Measurements from ENCODE around the gene LCLAT1. TPM values are rescaled to one million over a fixed set of nuclear protein-coding genes. Genes with fewer than 3 reads are reported as not detected.
"Not testable (repeated sequence)": the region's sequence is repeated elsewhere in the genome, so short reads cannot be mapped to it uniquely, and the experiment has no call there.

The LCLAT1 gene
- polyA plus RNA-seq, 3 donors, result 0.56 to 1.6 (median 1.2) TPM

DNA sequence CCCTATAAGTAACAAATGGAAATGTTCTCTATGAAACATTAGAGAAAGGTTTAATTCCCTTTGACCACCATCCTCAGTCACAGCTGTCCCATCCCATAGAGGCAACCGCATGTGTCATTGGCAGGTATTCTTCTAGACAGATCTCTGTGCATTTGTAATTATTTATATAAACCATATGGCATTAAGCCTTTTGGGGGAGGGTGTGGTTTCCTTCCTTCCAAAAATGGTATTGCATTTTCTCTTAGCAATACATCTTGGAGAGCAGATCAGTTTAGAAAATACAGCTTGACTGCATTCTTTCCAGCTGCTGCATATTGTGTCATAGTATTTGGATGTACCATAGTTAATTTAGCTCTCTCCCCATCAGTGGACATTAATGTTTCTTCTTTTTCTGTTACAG is 57.7 kb downstream of the LCLAT1 start:
- H3K27ac ChIP-seq (ENCODE audit: low read depth, low read length), result no peak overlapping the region
- WGBS, 3 donors, result 93 to 97% (median 97%) methylated on average over 1 of the region's 1 CpG

DNA sequence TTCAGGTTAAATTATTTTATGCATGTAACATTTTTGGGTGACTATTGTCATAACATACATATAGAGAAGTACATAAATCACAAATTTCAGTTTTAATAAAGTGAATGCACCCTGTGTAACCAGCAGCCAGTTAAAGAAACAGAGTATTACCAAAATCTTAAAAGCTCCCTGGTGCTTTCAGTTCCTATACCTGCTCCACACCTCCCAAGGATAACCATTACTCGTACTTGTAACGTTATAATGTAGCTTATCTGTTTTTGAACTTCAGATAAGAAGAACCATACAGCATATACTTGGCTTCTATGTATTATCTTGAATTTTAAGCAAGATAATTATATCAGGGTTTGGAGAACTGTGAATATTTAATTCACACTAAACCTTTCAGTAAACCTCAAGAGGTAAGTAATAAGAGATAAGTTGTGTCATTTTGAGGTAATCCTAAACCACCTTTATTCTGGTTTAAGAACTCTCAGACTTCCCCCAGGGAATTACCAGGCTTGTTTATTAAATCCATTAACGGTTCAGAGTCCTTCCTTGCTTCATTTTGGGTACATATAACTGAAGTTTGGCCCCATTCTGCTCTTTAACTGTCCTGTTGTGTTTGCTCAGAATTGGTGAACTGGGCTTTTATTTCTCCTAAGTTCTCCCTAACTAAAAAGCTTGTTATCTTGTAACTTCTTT is 58.6 kb downstream of the LCLAT1 start:
- H3K27ac ChIP-seq (ENCODE audit: low read depth, low read length), result no peak overlapping the region
- 40 to 79% (median 75%) methylated on average over 3 of the region's 3 CpGs for WGBS, 3 donors

DNA sequence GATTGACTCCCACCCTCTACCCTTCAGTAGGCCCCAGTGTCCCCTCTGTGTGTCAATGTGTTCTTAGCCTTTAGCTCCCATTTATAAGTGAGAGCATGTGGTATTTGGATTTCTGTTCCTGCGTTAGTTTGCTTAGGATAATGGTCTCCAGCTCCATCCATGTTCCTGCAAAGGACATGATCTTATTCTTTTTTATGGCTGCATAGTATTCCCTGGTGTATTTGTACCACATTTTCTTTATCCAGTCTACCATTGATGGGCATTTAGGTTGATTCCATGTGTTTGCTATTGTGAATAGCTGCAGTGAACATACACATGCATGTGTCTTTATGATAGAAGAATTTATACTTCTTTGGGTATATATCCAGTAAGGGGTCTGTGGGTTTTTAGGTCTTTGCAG is 60.4 kb downstream of the LCLAT1 start:
- not testable (repeated sequence) for H3K27ac ChIP-seq (ENCODE audit: low read depth, low read length)
- 98 to 100% (median 100%) methylated on average over 1 of the region's 1 CpG for WGBS, 3 donors

DNA sequence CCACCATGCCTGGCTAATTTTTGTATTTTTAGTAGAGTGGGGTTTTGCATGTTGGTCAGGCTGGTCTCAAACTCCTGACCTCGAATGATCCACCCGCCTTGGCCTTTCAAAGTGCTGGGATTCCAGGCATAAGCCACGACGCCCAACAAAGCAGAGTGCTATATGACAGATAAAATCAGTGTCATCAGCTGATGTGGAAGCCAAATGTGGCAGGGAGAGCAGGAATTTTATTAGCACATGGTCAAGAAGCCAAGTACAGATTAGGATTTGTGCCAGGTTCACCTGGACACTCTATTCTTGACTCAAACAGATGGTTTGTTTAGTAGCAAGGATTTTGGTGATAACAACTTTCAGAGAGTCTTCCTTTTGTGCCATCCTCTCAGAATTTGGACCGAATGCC is 62.7 kb downstream of the LCLAT1 start:
- H3K27ac ChIP-seq (ENCODE audit: low read depth, low read length), result no peak overlapping the region
- 91 to 94% (median 92%) methylated on average over 5 of the region's 5 CpGs for WGBS, 3 donors

DNA sequence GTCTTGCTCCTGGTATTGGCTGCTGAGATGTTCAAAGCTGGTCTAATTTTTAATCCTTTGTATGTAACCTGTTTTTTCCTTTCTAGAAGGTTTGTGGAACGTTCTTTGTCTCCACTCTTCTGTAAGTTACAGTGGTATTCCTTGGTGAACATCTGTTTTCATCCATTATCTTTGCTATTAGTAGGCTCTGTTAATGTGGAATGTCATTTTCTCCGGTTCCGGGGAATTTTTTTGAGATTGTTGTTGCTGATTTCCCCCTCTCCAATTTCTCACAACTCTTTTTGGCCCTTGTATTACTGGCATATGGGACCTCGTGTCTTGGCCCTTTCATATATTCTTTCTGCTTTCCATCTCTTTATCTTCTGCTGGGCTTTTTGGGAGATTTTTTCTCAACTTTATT is 63.4 kb downstream of the LCLAT1 start:
- no peak overlapping the region for H3K27ac ChIP-seq (ENCODE audit: low read depth, low read length)
- 82 to 87% (median 84%) methylated on average over 4 of the region's 4 CpGs for WGBS, 3 donors

DNA sequence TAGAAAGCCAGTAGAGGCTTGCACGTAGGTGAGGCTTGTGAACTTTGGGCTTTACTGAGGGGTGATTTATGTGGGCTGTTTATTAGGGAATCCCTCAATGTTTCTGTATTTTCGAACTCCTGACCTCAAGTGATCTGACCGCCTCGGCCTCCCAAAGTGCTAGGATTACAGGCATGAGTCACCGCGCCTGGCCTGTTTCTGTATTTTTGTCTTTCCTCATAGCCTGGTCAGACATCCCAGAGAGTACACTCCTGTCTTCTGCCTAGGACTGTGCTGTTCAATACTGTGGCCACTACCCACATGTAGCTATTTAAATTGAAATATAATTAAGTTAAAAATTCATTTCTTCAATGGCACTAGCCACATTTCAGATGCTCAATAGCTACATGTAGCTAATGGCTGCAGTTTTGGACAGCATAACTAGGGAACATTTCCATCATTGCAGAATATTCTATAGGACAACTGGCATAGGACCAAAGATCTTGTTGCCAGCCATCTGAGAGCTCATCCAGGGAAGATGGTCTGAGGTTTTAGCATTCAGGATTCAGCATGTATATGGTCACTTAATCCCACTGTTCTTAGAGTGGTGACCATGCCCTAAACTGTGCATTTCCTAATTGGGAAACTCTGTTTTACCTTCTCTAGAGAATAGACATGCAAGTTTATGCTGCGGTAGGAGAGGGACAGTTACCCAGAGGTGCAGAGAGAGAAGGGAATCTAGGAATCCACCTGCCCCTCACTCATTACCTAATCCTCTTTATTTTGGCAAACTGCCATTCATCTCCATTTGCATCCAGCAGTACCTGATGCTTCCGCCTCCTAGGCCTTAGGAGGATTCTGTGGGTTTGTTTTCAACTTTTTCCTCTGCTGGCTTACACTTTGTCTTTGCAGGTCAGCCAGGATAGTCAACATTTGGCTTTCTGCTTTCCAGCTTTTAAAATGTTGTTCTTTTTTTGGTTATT is 64.4 kb downstream of the LCLAT1 start:
- WGBS, 3 donors, result 51 to 86% (median 67%) methylated on average over 8 of the region's 8 CpGs
- no peak overlapping the region for H3K27ac ChIP-seq (ENCODE audit: low read depth, low read length)

DNA sequence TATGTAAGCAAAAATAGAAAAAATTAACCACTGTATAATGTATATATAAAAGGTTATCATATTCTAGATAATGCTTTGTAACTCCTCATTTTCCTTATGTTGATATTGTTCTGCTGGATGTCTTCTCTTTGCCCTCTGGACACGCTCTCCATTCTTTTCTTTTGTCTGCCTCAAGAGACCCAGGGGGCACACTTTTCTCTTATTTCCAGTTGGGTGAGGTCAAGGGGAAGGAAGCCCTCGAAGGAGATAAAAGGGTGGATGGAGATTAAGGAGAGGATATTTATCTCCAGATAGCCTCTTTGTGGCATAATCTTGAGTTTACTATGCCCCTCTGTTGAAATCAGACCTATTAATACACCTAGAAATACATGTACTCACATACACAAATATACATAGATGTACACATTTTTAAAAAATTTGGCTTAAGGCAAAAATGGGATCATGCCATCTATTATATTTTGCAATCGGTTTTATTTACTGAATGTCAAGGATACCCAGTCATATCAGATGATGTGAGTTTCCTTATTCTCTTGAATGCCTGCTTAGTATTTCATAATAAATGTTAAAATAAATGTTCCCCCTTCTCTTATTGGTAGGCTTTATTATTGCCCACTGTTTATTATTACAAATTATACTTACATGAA is 65.3 kb downstream of the LCLAT1 start:
- H3K27ac ChIP-seq (ENCODE audit: low read depth, low read length), result no peak overlapping the region
- WGBS, 3 donors, result 74 to 89% (median 84%) methylated on average over 3 of the region's 3 CpGs

DNA sequence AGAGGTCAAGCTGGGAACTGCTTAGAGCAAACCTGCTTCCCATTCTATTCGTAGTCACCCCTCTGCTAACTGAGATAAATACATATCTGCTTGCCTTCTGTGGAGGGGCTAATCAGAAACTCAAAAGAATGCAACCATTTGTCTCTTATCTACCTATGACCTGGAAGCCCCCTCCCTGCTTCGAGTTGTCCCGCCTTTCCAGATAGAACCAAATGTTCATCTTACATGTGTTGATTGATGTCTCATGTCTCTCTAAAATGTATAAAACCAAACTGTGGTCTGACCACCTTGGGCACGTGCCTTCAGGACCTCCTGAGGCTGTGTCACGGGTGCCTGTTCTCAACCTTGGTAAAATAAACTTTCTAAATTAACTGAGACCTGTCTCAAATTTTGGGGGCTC is 66.6 kb downstream of the LCLAT1 start:
- WGBS, 3 donors, result 72 to 88% (median 73%) methylated on average over 5 of the region's 5 CpGs
- H3K27ac ChIP-seq (ENCODE audit: low read depth, low read length), result not testable (repeated sequence)

DNA sequence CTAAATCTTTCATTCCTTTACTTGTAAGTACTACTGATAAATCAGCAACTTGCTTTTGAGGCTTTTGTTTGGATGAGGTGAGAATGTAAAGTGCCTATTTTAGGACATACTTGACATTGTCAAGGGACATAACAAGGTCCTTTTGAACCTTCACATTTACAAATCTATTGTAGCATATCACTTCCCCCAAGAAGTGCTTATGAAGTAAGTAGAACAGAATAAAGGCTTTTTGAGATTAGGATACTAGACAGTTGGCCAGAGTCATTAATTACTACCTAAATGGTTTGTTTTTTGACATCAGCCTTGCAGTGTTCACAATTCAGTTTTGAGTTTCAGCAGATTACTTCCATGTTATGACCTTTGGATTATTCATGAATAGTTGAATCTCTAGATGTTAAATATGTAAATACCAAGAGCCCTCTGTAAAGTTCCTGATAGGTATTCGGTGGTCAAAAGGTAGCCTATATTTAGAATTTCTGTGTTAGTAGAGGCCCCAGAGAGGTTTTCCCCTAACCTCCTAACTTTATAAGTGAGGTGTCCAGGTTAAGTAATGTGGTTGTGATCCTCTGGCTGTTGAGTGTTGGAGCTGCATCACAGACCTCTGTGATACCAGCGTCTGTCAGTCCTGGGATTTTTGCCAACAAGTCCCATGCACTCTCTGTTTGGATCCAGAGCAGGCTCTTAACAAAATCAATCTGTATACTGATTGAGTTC is 67.2 kb downstream of the LCLAT1 start:
- 37 to 74% (median 61%) methylated on average over 2 of the region's 2 CpGs for WGBS, 3 donors
- H3K27ac ChIP-seq (ENCODE audit: low read depth, low read length), result no peak overlapping the region

DNA sequence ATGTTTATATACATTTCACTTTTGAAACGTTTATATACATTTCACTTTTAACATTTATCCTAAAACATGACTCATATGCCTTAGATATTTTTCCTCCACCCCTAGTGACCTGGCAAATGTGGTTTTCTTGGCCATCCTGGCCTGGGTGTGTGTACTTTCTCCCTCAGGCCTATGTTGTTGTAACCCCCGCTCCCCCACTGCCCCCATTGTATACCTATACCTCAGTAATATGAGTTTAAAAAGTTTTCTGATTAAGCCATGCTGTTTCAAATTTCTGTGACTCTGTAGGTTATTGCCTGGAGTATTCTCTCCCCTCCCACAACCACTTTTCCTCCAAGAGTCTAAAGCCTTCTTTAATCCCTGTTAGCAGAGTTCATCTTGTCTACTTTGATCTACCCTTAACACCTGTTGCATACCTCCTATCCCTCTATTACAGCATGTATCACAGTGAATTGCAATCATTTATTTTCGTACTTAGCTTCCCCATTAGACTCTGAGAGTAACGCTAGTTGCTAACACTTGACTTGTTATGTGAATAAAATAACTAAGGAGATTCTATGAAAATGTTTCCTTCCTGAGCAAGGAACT is 67.9 kb downstream of the LCLAT1 start:
- 77 to 79% (median 79%) methylated on average over 4 of the region's 4 CpGs for WGBS, 3 donors
- no peak overlapping the region for H3K27ac ChIP-seq (ENCODE audit: low read depth, low read length)

DNA sequence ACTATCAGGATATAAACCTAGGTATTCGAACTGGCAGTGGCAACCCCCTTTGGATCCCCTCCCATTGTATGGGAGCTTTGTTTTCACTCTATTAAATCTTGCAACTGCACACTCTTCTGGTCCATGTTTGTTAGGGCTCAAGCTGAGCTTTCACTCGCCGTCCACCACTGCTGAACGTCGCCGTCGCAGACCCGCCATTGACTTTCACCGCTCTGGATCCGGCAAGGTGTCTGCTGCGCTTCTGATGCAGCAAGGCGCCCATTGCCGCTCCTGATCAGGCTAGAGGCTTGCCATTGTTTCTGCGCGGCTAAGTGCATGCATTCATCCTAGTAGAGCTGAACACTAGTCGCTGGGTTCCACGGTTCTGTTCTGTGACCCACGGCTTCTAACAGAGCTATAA is 69.1 kb downstream of the LCLAT1 start:
- WGBS, 3 donors, result 86 to 92% (median 89%) methylated on average over 17 to 18 of the region's 18 CpGs
- H3K27ac ChIP-seq (ENCODE audit: low read depth, low read length), result no peak overlapping the region

DNA sequence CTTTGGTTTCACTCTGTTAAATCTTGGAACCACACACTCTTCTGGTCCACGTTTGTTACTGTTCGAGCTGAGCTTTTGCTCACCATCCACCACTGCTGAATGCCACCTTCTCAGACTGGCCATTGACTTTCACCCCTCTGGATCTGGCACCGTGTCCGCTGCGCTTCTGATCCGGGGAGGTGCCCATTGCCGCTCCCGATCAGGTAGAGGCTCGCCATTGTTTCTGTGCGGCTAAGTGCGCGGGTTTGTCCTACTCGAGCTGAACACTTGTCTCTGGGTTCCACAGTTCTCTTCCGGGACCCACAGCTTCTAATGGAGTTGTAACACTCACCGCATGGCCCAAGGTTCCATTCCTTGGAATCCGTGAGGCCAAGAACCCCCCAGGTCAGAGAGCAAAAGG is 72.8 kb downstream of the LCLAT1 start:
- 97 to 99% (median 97%) methylated on average over 16 of the region's 16 CpGs for WGBS, 3 donors
- H3K27ac ChIP-seq (ENCODE audit: low read depth, low read length), result no peak overlapping the region

DNA sequence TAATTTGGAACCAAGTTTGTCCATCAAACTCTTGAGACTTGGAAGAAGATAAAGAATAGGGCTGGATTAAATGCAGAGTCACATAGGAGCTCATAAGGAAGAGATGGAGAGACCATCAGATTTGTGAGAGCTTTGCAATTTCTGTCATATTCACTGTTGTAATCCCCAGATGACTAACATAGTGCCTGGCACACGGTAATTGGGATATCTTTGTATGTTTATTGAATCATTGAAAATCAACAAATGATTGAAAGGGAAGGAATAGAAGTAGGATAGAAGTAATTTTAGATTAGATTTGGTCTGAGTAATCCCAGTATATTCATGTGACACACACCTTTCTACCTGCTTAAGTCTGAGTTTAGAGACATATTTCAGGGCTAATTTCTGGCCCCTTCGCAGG is 75.4 kb downstream of the LCLAT1 start:
- H3K27ac ChIP-seq (ENCODE audit: low read depth, low read length), result no peak overlapping the region
- whole genome bisulfite sequencing, 3 donors, result 88 to 97% (median 89%) methylated on average over 2 of the region's 2 CpGs

DNA sequence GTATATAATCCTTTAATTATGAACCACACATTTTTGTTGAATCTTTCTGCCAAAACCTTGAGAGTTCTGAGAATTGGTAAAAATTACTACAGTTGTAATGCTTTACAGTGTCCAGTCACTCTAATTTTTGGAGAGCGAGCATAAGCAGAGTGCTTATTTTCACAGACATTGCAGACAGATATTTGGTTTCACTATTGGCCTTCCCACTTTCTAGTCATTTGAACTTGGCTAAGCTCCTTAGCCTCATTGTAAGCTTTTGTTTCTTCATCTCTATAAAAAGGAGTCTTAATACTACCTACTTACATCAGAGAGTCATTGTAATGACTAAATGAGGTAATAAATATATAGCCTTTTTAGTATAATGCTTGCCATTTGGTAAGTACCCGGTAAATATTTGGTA is 80.4 kb downstream of the LCLAT1 start:
- 92 to 99% (median 96%) methylated on average over 2 of the region's 2 CpGs for WGBS, 3 donors
- no peak overlapping the region for H3K27ac ChIP-seq (ENCODE audit: low read depth, low read length)

DNA sequence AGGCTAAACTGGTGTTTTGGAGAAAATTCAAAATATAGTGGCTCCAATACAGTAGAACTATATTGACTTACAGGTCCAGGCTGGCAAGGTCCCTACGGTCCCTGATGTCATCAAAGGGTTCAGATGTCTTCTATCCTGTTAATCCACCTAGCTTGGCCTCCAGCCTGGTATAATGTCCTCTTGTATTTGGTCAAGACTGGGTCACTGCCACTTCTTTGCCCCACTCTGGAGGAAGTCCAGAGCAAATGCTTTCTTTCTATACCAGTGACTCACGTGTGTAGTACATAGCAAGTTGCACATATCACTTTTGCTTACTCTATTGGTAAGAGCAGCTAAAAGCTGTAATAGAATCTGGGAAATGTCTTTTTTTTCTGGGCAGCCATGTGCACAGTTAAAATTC is 80.8 kb downstream of the LCLAT1 start:
- no peak overlapping the region for H3K27ac ChIP-seq (ENCODE audit: low read depth, low read length)
- WGBS, 3 donors, result 88 to 94% (median 91%) methylated on average over 2 of the region's 2 CpGs

DNA sequence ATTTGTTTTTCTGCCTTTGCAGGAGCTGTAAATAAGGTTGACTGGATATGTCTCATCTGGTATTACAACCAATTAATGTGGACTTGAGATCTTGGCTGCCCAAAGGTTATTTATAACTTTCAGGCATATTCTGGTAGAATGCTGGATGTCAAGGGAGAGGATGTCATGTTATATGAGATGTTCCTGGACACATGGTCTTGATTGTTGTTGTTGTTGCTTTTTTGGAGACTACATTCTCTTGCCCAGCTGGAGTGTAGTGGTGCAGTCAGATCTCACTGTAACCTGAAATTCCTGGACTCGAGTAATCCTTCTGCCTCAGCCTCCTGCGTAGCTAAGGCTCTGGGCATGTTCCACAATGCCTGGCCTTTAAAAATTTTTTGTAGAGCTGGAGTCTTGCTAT is 83.3 kb downstream of the LCLAT1 start:
- WGBS, 3 donors, result 92 to 98% (median 93%) methylated on average over 2 of the region's 2 CpGs
- no peak overlapping the region for H3K27ac ChIP-seq (ENCODE audit: low read depth, low read length)

DNA sequence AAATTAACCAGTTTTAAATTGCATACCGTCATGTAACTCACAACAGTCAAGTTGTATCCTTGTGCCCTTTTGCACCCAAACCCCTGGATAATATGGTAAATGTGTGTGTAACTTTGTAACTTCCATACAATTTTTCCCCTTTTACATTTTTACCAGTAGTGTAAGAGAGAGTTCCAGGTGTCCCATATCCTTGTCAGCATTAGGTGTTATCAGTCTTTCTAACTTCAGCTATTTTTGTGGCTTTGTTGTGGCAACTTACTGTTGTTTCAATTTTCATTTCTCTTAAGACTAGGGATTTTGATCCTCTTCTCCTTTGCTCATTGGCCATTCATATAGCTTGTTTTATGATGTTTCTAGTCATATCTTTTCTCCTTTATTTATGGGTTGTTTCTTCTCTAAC is 94.6 kb downstream of the LCLAT1 start:
- no peak overlapping the region for H3K27ac ChIP-seq (ENCODE audit: low read depth, low read length)
- WGBS, 3 donors, result 99 to 100% (median 100%) methylated on average over 1 of the region's 1 CpG

DNA sequence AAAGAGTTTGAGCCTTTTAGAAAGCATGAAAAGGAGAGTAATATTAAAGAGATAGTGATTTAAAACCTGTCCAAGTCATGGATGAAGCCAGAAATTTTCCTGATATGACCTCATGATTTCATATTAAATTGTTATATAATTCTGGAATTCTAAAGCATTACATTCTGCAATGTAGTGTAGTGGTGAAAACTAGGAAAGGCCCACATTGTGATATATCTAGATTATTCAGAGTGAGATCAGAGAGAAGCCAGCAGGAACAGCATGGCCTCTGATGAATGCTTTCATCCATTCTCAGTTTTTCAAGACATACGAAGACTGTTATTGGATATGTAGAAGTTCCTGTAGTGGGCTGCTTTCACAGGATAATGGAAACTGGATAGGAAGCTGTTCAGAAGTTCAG is 98.8 kb downstream of the LCLAT1 start:
- no peak overlapping the region for H3K27ac ChIP-seq (ENCODE audit: low read depth, low read length)
- WGBS, 3 donors, result 85 to 94% (median 89%) methylated on average over 1 of the region's 1 CpG

All from adipose tissue (tissue), 3 donors.